GM21723 (cell line): ENCODE measurements around the gene NDUFAF2.
"Not testable (repeated sequence)": the region's sequence is repeated elsewhere in the genome, so short reads cannot be mapped to it uniquely, and the experiment has no call there.

Experiments
- ATAC-seq: cut with Tn5 transposase; IDR thresholded peaks from one replicate; pipeline ENCODE4 v1.9.1; 2021; ENCODE audit warnings: mild to moderate bottlenecking, moderate library complexity; ENCODE audit not compliant: unreplicated experiment

NDUFAF2 gene

GRCh38 chr5:61047346-61047745 is 102.3 kb downstream of the NDUFAF2 start:
- ATAC-seq: no peak

GRCh38 chr5:61048534-61048933 is 103.5 kb downstream of the NDUFAF2 start:
- no peak for ATAC-seq

- no peak for ATAC-seq
These were observed 105.3 kb downstream of the NDUFAF2 start for GRCh38 chr5:61050292-61050691.

- ATAC-seq: no peak
These were observed 106.3 kb downstream of the NDUFAF2 start for GRCh38 chr5:61051267-61051666.

- no peak for ATAC-seq
These were observed 107.9 kb downstream of the NDUFAF2 start for GRCh38 chr5:61052882-61053281.

- no peak for ATAC-seq
These were observed 108.9 kb downstream of the NDUFAF2 start for GRCh38 chr5:61053937-61054336.

- no peak for ATAC-seq
These were observed 110.5 kb downstream of the NDUFAF2 start for GRCh38 chr5:61055434-61056006.

- ATAC-seq: no peak
These were observed 114.5 kb downstream of the NDUFAF2 start for GRCh38 chr5:61059499-61059898.

GRCh38 chr5:61069150-61069549 is 124.1 kb downstream of the NDUFAF2 start:
- no peak for ATAC-seq

- no peak for ATAC-seq
These were observed 126.5 kb downstream of the NDUFAF2 start for GRCh38 chr5:61071526-61071925.

GRCh38 chr5:61076626-61077025 is 131.6 kb downstream of the NDUFAF2 start:
- ATAC-seq: no peak

GRCh38 chr5:61081741-61082140 is 136.7 kb downstream of the NDUFAF2 start:
- no peak for ATAC-seq

- no peak for ATAC-seq
These were observed 137.7 kb downstream of the NDUFAF2 start for GRCh38 chr5:61082516-61083280.

GRCh38 chr5:61084658-61085057 is 139.7 kb downstream of the NDUFAF2 start:
- no peak for ATAC-seq

- ATAC-seq: no peak
These were observed 140.9 kb downstream of the NDUFAF2 start for GRCh38 chr5:61085885-61086284.

- no peak for ATAC-seq
These were observed 142.9 kb downstream of the NDUFAF2 start for GRCh38 chr5:61087921-61088320.

GRCh38 chr5:61089351-61089750 is 144.3 kb downstream of the NDUFAF2 start:
- no peak for ATAC-seq

GRCh38 chr5:61093046-61093771 is 148.2 kb downstream of the NDUFAF2 start:
- ATAC-seq: not testable (repeated sequence)

- ATAC-seq: no peak
These were observed 152.5 kb downstream of the NDUFAF2 start for GRCh38 chr5:61097465-61097864.

GRCh38 chr5:61098251-61098995 is 153.4 kb downstream of the NDUFAF2 start:
- ATAC-seq: no peak

- ATAC-seq: no peak
These were observed 155.4 kb downstream of the NDUFAF2 start for GRCh38 chr5:61100437-61100836.
